Stimulated activated CD4-positive, alpha-beta T cell treated with anti-CD3 and anti-CD28 coated beads, Interleukin-12 subunit alpha, Interleukin-12 subunit beta, amount 100 ng/mL, for 4 hours (primary cell): ENCODE data around the gene TMEM253.

ENCODE experiments used
- DNase-seq: peaks from one replicate; pipeline ENCODE4 v3.0.0-alpha.2; 2020

TMEM253 gene

DNA sequence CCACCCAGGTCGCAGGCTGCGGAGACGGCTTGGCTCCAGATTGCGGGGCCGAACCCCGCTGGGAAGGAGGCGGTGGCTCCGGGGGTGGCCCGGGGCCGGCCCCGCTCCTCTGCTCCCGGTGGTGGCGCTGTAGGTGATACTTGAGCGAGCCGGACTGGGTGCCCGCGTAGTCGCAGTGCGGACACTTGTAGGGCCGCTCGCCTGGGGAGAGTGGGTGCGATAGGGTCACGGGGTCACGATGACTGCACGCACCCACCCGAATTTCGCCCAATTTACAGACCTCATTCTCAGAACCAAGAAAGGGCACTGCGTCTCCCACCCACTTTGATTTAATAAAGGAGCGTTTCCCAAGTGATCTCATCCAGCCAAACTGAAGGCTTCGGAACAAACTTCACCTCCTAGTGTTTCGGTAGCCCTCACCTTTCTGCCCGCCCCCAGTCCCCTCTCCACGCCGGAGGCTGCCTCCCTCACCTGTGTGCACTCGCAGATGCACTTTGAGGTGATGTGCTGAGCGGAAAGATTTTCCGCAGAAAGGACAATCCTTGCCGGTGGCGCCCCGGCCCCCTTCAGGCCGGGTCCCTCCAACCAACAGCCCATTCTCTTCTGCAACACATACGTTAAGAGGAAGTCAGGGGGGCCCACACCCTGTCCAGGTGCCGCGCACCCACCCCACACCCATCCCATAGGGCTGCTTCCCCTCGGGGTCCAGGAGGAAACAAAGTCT is 9.8 kb upstream of the TMEM253 start:
- DNase-seq, result no peak

DNA sequence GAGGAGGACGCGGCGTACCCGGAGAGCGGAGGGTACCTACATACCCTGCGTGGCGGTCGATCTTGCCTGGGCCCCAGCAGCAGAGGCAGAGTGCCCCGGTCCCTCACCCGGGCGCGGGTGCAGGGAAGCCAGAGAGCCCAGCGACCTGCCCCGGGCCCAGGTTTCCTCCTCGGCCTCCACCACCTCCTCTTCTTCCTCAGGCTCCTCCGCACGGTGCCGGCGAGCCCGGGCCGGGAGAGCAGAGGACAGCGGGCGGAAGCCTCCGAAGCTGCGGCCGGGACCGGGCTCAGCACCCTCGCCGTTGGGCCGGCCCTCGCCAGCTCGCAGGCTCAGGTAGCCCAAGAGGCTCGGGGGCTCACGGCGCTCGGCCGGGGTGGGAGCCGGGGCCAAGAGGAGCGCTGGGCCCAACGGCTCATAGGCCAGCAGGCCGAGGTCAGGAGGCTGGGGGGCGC is 9.0 kb upstream of the TMEM253 start:
- DNase-seq, result no peak

DNA sequence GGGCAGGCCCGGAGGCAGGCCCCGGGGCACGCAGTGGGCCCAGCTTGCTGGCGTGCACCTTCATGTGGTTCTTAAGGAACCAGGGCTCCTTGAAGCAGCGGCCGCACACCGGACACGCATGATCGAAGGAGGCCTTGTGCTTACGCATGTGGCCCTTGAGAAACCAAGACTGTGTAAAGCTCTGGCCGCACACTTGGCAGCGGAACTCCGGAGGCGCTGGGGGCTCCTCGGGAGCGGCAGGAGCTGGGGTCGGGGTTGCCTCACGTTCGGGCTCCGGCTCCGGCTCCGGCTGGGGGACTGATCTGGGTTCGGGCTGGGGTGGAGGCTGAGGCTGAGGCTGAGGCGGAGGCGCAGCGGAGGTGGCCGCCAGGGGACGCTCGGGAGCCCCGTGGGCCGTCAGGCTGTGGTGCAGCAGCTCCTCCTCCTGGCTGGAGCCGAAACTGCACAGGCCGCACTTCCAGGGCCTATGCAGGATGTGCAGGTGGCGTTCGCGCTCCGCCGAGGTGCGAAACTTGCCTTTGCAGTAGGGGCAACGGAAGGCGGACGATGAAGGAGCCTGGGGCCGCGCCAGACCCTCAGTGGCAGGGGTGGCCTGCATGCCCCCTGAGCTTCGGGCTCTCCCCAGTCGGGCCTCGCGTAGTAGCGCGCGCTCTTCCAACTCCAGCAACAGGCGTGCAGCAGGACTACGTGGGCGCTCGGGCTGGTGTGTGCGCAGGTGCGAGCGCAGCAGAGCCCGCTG is 8.4 kb upstream of the TMEM253 start:
- peak; percentile 96 for DNase-seq

DNA sequence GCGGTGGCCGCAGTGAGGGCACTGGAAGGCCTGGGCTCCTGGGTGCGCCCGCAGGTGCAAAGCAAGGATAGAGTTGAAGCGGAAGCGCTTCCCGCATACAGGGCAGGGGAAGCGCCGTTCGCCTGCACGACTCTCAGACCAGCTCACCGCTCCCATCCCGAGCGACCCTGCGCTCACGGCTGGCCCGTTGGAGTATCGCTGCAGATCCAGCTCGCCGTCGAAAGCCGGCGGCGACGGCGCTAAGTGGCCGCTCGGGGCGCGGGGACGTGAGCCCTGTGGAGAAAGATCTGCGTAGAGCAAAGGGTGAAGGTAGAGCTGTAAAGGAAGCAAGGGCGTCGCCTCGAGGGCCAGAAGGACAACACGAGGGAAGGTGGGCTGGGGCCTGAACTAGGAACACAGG is 7.8 kb upstream of the TMEM253 start:
- no peak for DNase-seq

DNA sequence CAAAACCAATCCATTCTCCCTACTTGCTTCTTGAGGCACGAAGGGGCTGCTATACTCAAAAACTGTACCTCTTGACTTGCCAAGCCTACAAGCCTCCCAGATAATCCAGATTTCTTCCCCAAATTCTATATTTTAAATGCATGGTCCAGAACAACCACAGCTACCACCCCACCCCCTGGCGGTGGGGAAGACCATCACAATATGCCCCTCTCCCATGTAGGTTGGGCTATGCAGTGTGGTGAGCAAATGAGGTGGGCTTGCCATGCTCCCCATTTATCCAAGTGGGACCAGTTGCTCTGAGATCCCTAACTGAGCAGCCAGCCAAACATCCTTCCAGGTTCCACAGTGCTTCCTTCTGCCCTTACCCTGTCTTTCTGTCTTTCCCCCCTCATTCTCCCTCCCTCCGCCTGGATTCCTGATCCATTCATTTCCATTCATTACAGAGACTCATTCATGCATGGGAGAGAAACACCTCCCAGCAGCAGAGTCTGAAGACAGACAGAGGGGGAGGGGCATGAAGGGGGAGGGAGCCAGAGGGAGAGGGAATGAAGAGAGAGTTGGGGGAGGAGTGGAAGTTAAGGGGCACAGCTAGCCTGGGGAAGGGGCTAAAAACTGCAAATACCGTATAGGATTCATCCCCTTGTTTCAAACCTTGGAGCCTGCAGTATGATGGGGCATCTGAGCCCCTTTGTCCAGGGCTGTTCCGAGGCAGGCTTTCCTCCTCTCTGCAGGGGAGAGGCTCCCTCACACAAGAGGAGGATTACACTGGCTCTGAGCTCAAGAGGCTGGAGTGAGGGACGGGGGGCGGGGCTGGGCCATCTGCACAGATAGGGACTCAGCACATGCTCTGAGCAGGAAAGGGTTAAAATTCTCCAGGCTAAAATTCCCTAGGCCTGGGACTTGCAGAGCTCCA is 6.8 kb upstream of the TMEM253 start:
- DNase-seq, result no peak

DNA sequence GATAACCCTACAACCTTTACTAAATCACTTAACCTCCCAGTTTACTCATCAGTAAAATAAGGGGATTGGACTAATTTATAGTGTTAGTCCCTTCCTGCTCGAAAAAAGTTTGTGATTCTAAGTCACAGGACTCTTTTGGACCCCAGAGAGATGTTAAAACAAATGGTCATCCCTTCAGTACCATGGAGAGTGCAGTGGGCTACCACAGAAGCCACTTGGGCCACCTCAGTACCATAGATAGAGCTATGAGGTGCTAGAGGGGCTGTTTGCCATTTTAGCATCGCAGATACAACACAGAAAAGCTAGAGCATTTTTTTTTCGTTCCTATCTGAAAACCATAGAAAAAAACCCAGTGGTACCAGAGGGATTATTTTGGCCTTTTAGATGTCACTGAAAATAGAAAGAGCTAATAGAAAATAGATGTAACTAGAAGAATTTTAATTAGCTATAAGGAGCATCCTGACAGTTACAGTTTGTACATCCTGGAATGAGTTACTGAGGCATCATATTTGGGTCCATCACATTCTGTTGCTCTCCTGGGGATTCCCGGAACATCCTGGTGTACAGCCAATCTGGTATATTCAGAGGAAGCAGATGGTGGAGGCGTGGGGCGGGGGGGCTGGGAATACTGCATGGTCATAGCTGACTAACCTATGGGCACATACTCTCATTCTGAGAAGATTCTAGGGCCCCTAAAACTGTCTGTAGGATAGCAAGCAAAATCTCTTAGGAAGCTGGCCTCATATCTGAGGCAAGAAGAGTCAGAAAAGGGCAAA is 5.2 kb upstream of the TMEM253 start:
- DNase-seq, result no peak

DNA sequence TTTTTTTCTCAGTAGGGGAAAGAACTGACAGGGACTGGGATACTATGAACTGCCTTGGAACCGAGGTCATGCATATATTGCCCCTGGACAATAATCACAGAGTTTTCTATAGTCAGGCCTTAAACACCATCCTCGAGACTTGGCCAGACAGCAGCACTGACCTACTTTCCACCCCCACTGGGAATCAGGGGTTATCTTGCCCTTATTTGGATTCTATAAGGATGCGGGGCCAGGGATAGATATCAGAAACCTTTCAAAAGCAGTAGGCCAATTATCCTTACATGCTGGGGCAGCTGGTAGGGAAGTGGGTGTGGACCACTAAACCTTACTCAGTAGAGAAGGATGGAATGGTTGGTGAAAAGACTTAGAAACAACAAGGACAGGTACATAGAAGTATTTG is 4.4 kb upstream of the TMEM253 start:
- DNase-seq, result no peak

DNA sequence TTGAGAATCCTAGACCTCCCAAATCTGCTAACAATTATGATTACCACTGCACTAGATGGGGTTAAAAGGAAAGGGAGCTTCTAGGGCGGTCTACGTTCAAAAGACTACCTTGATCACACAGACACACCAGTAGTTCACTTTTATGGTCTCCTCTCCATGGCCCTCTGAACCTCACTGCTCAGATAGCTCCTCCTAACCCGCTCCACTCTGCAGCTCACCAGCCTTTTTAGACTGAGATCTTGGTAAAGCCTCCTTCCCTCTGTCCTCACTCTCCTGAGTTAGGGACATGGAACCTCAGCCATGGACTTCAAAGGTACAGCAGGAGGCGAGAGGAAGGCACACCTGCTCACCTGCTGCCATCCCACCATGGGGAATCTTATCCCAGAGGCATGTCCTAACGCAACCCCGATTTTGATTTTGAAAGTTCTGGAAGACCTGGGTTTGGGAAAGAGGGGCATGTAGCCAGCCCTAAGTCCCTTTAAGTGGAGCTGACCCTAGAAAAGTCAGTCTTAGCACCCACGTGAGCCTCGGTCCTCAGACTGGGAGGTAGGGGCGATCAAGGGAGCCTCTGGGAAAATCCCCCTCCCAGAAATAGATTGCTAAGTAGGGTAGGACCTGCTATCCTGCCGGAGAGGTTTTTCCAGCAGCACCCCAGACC is 3.8 kb upstream of the TMEM253 start:
- DNase-seq, result no peak

DNA sequence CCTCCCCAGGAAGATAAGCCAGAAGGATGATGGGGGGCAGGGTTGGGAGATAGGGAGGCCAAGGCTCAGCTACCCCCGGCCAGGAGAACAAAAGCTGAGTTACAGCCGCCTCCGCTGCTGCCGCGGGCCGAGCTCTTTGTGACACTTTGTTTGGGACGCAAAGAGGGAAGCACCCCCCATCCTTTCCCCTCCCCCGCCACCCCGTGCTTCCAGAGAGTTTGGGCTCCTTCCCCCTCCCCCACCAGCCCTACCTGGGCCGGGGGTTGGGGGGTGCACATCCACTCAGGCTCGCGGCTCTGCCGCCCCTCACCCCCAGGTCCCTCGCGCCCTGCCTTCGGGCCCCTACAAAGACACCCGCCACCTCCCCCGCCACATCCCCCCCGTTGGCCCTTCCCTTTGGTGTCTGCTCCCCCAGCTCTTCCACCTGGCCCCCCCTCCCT is 3.2 kb upstream of the TMEM253 start:
- no peak for DNase-seq

DNA sequence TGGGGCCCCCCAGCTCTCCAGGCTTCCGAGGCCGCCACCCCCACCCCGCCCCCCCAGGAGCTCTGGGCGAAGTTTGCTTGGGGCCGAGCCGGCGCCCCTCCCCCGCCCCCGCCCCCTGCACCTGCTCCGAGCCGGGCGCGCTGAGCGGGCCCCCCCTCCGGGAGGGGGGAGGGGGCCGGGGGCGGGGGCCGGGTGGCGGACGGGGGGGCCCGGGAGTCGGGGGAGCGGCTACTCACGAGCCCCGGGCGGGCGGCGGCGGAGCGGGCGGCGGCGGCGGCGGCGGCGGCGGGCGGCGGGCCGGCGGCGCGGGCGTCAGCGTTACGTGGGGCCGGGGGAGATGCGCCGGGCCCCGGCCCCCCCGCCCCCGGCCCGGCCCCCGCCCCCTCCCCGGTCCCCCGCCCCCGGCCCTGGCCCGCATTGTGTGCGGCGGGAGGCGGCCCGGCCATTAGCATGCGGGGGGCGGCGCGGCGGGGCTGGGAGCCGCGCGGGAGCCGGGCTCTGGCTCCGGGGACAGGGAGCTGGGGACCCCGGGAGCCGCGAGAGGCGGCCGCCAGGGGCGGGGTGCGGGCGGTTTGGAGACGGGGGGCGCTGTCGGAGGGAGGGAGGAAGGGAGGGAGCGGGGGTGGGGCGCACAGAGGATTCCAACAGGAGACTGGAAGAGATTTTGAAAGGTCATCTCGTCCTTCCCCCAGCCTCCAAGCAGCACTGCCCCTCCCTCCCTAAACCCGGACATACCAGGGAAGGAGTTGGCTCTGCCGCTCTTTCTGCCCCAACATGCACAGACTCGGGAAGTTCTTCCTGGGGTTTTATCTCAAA is 2.6 kb upstream of the TMEM253 start, which contains the start of gene ZNF219:
Gene ZNF219 (minus strand): TSS at position 580 of the 816 bp plus-strand sequence. CDS start 5,064 bp downstream, outside the sequence.
- DNase-seq, result peak; percentile 37

DNA sequence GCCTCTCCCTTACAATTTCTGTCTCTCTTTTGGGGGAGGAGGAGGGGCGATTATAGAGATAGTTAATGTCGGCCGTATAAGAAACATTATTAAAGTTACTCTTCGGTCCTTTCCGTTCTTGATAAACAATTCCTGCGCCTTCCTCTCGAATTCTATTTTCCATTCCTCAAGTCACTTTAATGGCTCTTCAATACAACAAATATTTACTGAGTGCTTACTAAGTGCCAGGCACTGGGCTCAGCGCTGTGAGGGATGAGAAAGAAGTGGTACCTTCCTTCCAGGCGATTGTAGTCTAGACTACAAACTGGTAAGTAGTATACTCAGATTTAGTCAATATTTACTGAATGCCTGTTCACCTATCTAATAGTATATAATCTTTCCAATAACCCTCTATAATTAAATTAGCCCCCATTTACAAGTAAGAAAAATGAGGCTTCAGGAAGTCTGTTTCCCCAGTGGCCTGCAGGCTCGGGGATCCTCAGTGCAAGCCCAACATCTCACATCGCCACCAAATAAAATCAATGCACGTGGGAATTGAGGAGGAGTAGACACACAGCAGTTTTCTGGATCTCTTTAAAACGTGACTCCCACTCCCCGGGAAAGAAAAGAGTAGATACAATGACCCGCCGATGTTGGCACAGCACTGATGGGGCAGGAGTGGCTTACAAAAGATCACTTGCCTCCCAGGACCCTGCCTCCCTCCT is 1.8 kb upstream of the TMEM253 start:
- no peak for DNase-seq

DNA sequence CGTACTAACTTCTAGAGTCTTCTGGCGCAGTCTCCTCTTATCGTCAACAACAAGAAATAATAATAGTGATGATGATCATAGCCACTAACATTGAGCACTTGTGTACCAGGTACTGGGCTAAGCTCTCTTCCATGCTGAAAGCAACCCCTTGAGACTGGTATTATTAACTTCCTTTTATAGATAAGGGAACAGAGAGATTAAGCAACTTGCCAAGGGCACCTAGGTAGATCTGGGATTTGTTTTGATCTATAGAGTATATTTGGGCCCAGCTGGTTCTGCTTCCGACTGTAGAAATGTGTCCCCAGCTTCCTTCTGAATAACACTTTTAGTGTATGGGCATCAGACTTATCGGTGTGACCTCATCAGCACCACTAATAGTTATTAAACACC is 1.3 kb upstream of the TMEM253 start:
- DNase-seq, result no peak

DNA sequence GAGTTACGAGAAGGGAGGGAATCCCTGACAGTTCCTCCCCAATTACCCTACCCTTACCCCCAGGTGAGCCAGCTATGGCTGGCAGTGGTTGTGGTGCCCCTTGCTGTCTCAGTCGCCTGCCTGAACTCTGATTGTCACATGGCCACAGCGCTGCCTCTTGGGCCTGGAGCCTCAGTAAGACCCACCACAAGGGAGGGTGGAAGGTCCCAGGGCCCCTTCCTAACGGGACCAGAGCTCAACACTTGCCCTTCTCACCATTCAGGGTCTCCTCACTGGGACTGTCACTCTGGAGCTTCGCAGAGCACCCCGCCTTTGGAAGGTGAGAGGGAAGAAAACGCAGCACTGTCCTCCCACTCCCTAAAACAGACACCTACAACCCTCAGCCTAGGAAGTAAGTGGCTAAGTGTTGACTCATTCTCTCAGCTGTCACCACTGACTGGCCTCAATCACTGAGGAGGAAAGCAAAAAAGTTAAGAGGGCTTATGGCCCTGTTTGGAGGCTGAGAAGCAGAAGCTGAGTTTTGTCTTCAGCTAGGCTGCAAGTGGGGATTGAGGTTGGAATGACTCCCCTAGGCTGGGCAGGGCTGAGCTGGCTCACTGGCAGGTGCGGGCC is 1.0 kb downstream of the TMEM253 start:
- no peak for DNase-seq

DNA sequence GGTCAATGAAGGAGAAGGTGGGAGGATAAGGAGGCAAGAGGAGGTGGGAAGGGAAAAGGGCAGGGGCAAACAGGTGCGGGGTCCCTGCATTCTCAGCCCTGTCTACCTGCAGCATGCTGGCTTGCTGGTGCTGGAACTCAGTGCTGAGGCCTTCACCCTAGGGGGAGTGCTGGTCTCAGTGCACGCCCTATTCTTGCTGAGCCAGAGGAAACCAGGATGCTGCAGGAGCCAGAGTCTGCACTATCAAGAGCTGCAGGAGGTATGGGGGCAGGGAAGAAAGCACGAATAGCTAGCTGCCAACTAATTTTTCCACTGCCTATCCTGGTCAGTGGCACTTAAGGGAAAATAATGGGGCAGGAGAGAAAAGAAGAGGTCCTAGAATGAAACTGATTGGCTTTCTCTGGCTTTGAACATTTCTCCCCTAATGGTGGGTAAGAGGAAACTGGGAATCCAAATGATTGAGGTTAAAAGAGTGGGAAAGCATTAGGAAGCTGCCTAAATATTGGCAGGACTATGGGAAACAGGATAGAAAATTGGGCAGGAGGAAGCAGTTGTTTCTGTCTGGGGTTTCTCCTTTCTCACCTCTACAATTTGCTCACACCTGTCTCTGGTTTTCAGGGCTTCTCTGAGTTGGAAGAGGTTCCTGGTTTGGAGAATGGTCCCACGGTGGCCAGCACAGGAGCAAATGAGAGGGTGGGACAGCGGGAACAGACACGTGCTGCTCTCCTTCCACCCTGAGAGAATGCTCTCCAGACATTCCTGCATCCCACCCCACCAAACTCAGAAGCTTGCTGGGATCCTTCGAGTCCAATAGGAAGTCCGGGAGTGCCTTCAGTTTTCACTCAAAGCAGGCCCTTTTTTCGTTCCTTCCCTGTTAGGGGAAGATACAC is 1.9 kb downstream of the TMEM253 start:
- DNase-seq, result no peak

DNA sequence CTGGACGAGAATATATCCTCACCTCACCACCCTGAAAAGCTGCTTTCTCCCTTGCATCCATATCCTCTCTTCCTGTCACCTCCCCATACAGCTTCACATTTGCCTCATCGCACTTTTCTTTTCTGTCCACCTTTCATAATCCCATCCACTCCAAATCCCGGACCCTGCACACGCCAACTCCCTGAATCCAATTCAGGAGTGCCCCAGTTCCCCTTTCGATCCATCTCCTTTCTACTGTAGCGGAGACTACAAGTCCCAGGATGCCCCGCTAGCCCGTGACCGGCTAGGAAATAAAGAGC is 2.5 kb downstream of the TMEM253 start:
- DNase-seq, result no peak

DNA sequence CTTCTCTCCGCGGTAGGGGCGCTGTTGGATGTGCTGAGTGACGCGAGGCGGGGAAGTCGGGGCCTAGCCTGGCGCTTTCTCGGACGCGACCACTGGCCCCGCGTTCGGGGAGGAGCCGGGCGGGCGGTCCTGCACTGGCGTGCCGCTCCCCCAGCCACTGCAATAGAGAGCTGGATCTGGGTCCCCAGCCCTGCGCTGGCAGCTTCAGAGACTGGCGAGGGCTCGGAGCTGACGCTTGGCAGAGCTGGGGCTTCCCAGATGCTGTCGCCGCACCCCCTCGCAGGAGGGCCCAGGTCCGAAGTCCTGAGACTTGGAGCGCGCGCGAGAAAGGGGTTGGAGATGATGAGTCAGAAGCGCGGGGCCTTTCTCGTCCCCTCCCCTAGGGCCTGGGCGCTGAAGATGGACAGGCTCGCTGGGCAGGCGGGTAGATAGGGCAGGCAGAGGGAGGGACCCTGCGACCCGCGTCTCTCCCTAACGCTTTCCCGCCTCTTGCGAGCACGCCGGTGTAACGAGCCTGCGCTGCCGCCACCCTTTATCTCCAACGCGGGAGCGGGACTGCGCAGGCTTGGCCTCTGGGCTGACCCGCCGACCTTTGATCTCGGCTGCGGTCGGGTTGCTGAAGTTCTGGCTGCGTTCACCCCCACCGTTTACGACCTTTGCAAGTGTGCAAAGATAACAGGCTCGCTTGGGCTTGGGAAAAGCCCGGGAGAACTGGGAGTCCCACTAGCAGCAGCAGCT is 3.0 kb downstream of the TMEM253 start:
- DNase-seq, result peak; percentile 91

DNA sequence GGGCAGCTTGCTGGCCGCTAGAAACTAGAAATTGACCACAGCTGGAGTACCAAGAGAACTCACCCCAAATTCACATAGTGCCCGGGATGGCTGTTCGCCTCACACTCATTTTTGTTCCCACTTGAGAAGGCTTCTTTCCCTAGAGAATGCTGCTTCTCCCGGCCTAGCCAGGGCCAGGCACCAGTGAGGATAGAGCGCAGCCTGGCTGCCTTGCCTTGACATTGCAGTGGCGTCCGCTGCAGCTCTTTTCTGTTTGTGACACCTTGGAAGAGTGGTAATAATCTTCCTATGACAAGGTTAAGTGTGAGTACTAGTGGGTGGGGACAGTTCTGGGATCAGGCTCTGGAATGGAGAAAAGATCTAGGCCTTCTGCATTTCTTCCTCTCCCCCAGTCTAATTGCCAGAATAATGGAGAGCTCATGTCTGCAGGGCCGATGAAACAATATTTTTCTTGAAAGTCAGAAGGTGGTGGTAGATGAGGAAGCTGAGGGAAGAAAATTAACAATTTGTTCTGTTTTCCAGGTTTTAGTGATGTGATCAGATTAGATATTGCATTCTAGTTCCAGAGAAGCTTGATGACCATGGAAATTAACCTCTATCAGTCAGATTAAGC is 3.7 kb downstream of the TMEM253 start:
- peak; percentile 60 for DNase-seq

DNA sequence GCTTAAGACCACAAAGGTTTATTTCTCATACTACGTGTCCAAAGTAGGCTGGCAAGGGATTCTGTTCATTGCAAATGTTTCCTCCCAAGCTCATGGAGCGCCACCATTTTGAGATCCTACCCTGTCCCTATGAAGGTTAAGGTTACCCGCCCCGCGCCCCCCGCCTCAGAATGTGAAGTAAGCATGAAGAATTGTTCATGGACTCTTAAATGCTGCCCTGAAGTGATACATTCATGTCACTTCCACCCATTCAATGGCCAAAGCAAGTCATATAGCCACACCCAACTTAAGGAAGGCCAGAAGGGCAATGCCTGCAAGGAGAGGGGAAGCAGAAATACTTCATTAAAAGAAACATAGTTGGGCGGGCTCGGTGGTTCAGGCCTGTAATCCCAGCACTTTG is 4.2 kb downstream of the TMEM253 start:
- DNase-seq, result no peak
